Lung microvascular endothelial cell (primary cell): ENCODE data around the gene FASTKD3. TPM values are rescaled to one million over a fixed set of nuclear protein-coding genes. Genes with fewer than 3 reads are reported as not detected.

Experiments used
- DNase-seq, 2 donors: peaks; one replicate each; pipeline versions ENCODE4 v3.0.0 to v3.0.0-alpha.2; 2010; ENCODE audit warnings: low read depth in 2 of 2
- total RNA-seq: library from RNA; depleted of rRNA; stranded (reverse); fragments of >200 nt; gene quantifications from 2 replicates; pipeline ENCODE4 v1.2.1, GENCODE V29; 2014

Gene FASTKD3
- total RNA-seq, 1 donor from 2014 or later: 9.1 TPM

- DNase-seq: no peak
Observed at GRCh38 chr5:7878381-7878873, 9.6 kb upstream of the FASTKD3 start.

DNA sequence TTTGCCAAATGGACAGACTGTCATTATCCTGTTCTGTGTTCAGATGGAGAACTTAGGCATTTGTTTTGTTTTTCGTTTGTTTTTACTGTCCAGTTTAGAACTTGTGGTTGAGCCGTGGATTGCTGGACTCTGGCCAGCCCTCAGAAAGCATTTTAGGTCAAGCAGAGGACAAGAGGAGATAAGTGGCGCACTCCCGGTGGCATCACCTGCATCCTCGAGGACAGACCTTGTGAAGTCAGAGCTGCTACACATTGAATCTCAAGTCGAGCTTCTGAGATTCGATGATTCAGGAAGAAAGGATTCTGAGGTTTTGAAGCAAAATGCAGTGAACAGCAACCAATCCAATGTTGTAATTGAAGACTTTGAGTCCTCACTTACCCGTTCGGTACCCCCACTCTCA, 9.0 kb upstream of the FASTKD3 start:
- peak in 1 of 2 donors; percentile 5 for DNase-seq

- DNase-seq: peak in 1 of 2 donors; percentile 12
Observed at GRCh38 chr5:7876867-7877266, 8.0 kb upstream of the FASTKD3 start.

GRCh38 chr5:7875151-7875550, 6.3 kb upstream of the FASTKD3 start:
- DNase-seq: no peak

DNA sequence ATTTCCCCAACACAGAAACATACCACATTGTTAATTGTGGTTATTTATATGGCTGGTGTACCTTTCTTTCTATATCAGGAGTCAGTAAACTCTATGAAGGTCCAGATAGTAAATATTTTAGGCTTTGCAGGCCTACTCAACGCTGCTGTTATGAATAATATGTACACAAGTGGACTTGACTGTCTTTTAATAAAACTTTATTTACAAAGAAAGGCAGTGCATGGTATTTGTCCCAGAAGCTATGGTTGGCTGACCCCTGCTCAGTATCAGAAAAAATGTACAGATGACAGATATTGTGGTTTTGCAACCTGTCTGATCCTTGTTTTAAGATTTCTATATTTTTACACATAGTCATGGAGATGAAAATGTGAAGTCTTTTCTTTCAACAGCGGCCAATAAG, 5.8 kb upstream of the FASTKD3 start:
- no peak for DNase-seq

- DNase-seq: no peak
Observed at GRCh38 chr5:7873216-7873615, 4.4 kb upstream of the FASTKD3 start.

- DNase-seq: peak in 1 of 2 donors; percentile 29
Observed at GRCh38 chr5:7872517-7873130, 3.8 kb upstream of the FASTKD3 start.

- DNase-seq: no peak
Observed at GRCh38 chr5:7871653-7872052, 2.8 kb upstream of the FASTKD3 start.

- peak; percentile 16 to 29 for DNase-seq
Observed at GRCh38 chr5:7869474-7870136, 774 bp upstream of the FASTKD3 start.

DNA sequence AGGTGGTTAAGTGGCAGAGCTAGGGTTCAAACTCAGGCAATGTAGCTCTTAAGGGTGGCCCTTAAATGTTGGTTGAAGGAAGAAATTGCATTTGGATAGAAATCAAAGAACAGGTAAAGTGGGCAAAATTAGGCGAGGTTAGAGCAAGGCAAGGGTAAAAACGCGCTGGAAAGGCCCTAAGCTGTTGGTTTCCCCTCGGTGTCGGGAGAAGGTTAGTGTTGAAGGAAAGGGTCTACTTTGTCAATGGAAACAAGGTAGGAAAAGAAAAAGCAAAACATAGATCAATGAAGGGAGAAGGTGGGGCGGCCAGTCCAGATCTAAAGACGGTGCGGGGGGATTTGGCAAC, 431 bp downstream of the FASTKD3 start:
- no peak for DNase-seq

GRCh38 chr5:7867260-7867659, 1.6 kb downstream of the FASTKD3 start:
- no peak for DNase-seq

DNA sequence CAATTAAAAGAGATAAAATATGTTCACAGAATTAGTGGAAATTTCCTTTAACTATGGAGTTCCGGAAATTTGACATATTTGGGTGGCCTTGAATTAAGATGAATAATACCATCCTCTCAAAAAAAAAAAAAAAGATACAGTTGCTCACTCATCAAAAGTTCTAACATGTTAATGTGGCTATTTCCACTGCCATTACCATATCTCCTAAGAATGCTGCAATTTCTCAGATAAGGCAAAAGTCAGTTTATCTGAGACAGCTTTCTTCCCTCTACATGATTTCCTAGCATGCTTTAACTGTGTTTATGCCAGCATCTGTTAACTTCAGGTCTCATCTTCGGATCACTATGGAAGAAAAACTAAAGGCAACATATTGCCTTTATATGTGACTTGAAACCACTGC, 2.6 kb downstream of the FASTKD3 start:
- DNase-seq: no peak

DNA sequence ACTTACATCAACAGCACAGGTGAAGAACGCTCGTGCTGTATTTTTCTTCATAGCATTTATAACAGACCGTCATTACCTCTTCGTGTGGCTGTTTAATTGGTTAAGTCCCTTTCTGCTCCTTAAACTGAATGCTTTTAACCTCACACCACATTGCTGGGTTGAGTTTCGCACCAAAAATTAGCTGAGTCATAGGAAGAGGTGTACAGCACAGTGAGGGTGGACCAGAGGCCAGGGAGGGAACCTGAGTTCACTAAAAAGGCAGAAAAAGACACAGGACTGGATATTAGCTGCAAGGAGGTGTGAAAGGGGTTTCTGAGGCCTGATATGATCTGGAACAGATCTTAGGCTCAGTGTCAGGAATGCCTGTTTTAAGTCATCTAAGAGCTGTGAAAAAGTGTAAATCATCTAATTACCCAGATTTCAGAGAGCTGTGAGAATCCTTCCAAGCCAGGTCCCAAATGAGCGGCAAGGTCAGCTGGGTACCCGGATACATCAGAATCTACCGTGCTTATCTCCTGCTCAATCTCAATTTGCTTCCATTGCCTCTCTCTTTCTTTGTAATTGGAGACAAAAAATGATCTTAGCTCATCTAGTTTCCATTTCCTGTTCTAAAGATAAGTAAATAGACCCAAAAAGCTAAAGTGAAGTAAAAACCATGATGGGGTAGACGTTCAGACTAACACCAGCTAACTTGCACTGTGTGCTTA, 10.8 kb downstream of the FASTKD3 start:
- no peak for DNase-seq

GRCh38 chr5:7857361-7857760, 11.5 kb downstream of the FASTKD3 start:
- no peak for DNase-seq

GRCh38 chr5:7856855-7857254, 12.0 kb downstream of the FASTKD3 start:
- peak; percentile 51 to 58 for DNase-seq

- no peak for DNase-seq
Observed at GRCh38 chr5:7855611-7856010, 13.2 kb downstream of the FASTKD3 start.

- no peak for DNase-seq
Observed at GRCh38 chr5:7852988-7853387, 15.8 kb downstream of the FASTKD3 start.

- DNase-seq: no peak
Observed at GRCh38 chr5:7852542-7852941, 16.3 kb downstream of the FASTKD3 start.

DNA sequence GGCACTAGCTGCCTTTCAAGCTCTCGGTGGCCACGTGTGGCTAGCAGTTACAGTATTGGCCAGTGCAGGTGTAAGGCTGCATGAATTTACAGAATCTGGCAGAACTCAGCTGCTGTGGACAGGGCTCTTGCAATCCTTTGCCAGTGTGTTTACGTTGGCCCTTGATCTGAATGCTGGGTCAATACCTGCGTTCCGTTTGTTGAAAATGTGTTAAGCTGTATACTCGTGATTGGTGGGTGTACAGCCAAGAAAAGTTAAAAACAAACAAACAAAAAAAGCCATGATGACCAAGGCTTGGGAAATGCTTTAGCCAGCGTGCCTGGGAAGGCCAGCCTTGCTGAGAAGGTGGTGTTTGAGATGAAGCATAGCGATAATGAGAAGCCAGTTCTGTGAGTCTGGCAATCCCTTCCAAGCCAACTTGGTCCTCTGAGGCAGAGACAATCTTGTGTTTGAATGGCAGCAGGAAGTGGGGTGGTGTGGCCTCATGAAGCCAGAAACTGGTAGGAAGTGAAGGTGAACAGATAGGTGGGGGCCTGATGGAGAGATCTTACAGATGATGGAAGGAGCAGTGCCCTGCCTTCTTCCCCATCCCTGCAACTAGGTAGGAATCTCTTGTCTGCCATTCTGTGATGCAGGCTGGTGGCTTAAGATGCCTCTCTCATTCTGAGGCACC, 17.1 kb downstream of the FASTKD3 start:
- DNase-seq: peak in 1 of 2 donors; percentile 44

DNA sequence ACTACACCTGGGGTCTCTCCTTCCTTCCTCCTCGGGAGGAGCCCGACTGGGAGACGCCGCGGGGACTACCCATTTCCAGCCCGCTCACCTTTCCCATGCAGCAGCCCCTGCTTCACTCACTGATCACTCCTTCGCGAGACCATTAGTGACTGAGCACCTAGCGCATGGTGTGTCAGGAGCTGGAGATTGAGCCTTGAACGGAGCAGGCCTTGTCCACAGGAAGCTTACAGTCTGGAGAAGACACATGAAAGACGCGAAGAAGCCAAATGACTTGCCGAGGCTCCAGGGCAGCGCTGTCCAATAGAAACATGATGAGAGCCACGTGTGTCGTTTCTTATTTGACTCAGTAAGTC, 17.6 kb downstream of the FASTKD3 start:
- DNase-seq: no peak

- peak; percentile 27 to 71 for DNase-seq
Observed at GRCh38 chr5:7850395-7851239, 18.2 kb downstream of the FASTKD3 start, which contains the start of gene CFAP90. CFAP90 (minus strand) TSS chr5:7851133; CDS start chr5:7851021, 112 bp downstream.
